Stomach (tissue), 4 donors: ENCODE measurements around the gene ELOVL1.

ENCODE experiments used
- CTCF ChIP-seq, 7 experiments: fragments of 450-650 bp in 4 of 7; fragments of 200-600 bp in 3 of 7; sonication (generic) in 3 of 7; IDR thresholded peaks; one replicate each; pipeline ENCODE4 v1.5.1; 2016 to 2019; ENCODE audit warnings: antibody characterized with exemption in 7 of 7, control low read depth in 2 of 7, mild to moderate bottlenecking in 1 of 7
- EP300 ChIP-seq: sonication (generic); formaldehyde crosslinking; IDR thresholded peaks from one replicate; pipeline ENCODE4 v1.6.1; 2017; ENCODE audit warnings: antibody characterized with exemption
- POLR2A ChIP-seq, 4 donors: fragments of 450-650 bp; IDR thresholded peaks; one replicate each; pipeline ENCODE4 v1.6.1; 2016; ENCODE audit warnings: antibody characterized with exemption in 4 of 4, control low read depth in 2 of 4, mild to moderate bottlenecking in 1 of 4, moderate library complexity in 1 of 4
- POLR2AphosphoS5 ChIP-seq, 3 donors: sonication (generic); formaldehyde crosslinking; IDR thresholded peaks; one replicate each; pipeline ENCODE4 v1.6.1; 2016; ENCODE audit warnings: antibody characterized with exemption in 3 of 3

DNA sequence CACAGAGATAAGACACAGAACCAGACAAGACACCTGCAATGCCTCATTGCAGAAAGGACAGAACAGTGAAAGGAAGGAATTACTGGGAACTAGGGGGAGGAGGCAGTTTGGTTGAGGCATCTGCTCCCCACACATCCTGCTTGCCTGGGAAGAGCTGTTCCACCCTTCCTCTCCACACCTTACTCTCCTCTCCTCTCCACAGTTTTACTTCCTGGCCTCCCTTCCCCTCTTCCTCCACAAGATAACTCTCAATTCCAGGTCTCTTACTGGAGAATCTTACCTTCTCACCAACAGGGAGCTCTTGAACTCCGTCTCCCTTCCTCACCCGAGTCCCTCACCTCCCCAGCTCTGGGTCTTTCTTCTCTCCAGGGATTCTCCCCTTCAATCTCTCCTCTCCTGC is 2.1 kb downstream of the ELOVL1 start:
- no peak for TF ChIP-seq CTCF (IDR thresholded peaks at IDR 0.05)
- TF ChIP-seq EP300, result no peak
- TF ChIP-seq POLR2AphosphoS5 (IDR thresholded peaks at IDR 0.05), result no peak
- TF ChIP-seq POLR2A (IDR thresholded peaks at IDR 0.05), result no peak
